ENCODE results near the gene LAMP5.
A peak's percentile ranks its signal among the peaks of the same experiment; 100 is the strongest.

The LAMP5 gene

GRCh38 chr20:9501473-9501872 is 12.9 kb upstream of the LAMP5 start:
- H3K27ac ChIP-seq = no peak overlapping the region
- TF ChIP-seq CTCF (IDR thresholded peaks at IDR 0.05) (no peak), ZFX (IDR thresholded peaks at IDR 0.05; ENCODE audit: borderline replicate concordance) (no peak)

- TF ChIP-seq ZFX (IDR thresholded peaks at IDR 0.05; ENCODE audit: borderline replicate concordance) (no peak), CTCF (IDR thresholded peaks at IDR 0.05) (peak; percentile 29)
- H3K27ac ChIP-seq = no peak overlapping the region
These were observed 10.7 kb upstream of the LAMP5 start for GRCh38 chr20:9503526-9504245.

GRCh38 chr20:9506280-9506821 is 8.0 kb upstream of the LAMP5 start:
- TF ChIP-seq ZFX (IDR thresholded peaks at IDR 0.05; ENCODE audit: borderline replicate concordance) = no peak
- no peak for TF ChIP-seq CTCF (IDR thresholded peaks at IDR 0.05)
- H3K27ac ChIP-seq = no peak overlapping the region

- H3K27ac ChIP-seq = no peak overlapping the region
- TF ChIP-seq ZFX (IDR thresholded peaks at IDR 0.05; ENCODE audit: borderline replicate concordance) (no peak), CTCF (IDR thresholded peaks at IDR 0.05) (no peak)
These were observed 7.4 kb upstream of the LAMP5 start for GRCh38 chr20:9506964-9507369.

GRCh38 chr20:9507544-9508239 is 6.7 kb upstream of the LAMP5 start:
- no peak overlapping the region for H3K27ac ChIP-seq
- no peak for TF ChIP-seq ZFX (IDR thresholded peaks at IDR 0.05; ENCODE audit: borderline replicate concordance)
- no peak for TF ChIP-seq CTCF (IDR thresholded peaks at IDR 0.05)

GRCh38 chr20:9508240-9508661 is 6.1 kb upstream of the LAMP5 start:
- TF ChIP-seq CTCF (IDR thresholded peaks at IDR 0.05) = no peak
- TF ChIP-seq ZFX (IDR thresholded peaks at IDR 0.05; ENCODE audit: borderline replicate concordance) = no peak
- no peak overlapping the region for H3K27ac ChIP-seq

- no peak overlapping the region for H3K27ac ChIP-seq
- TF ChIP-seq ZFX (IDR thresholded peaks at IDR 0.05; ENCODE audit: borderline replicate concordance) = no peak
- no peak for TF ChIP-seq CTCF (IDR thresholded peaks at IDR 0.05)
These were observed 5.7 kb upstream of the LAMP5 start for GRCh38 chr20:9508696-9509178.

Data from 22Rv1 (cell line).